Measurements from ENCODE around the gene PDSS2.
"Not testable (repeated sequence)": the region's sequence is repeated elsewhere in the genome, so short reads cannot be mapped to it uniquely, and the experiment has no call there.

Gene PDSS2

DNA sequence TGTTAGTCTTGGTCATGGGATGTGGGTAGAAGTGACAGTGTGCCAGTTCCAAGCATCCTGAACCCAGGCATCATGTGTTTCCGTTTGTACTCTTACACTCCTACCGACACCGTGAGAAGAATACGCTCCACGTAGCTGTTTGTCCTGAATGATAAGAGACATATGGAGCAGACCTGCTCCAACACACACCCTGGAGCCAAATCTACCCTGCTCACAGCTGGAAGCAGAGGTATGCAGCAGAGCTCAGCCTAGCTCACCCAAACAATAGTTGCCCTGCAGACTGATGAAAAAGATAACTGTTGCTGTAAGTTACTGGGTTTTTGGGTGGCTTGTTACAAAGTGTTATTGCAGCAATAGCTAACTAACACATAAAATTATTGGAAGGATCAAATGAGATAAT, 14.3 kb upstream of the PDSS2 start:
- DNase-seq, result no peak

DNA sequence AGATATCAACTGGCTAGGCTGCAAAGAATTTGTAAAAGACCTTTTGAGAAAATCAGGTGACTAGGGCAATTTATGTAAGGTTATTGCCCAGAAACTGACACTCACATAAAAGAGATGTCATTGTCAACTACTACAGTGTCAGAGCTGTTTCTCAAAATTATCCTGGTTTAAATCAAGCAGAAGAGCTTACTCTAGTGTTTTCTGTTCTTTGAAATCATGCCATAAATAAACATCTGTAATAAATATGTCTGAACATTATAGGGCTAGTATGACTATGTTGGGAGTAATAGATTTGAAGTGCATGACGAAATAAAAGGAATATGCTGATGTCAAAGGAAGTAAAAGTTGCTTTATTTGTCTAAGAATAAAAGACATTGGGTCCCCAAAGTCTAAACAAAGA, 11.0 kb upstream of the PDSS2 start:
- DNase-seq, result no peak

- no peak for DNase-seq
Observed at GRCh38 chr6:107466062-107466461, 6.7 kb upstream of the PDSS2 start.

- no peak for DNase-seq
Observed at GRCh38 chr6:107460083-107460631, 793 bp upstream of the PDSS2 start.

- peak; percentile 7 to 29 for DNase-seq
Observed at GRCh38 chr6:107458672-107459282, 587 bp downstream of the PDSS2 start.

GRCh38 chr6:107448776-107449175, 10.6 kb downstream of the PDSS2 start:
- no peak for DNase-seq

GRCh38 chr6:107447663-107448216, 11.6 kb downstream of the PDSS2 start:
- DNase-seq, result no peak

GRCh38 chr6:107444277-107444676, 15.1 kb downstream of the PDSS2 start:
- no peak for DNase-seq

- no peak for DNase-seq
Observed at GRCh38 chr6:107443608-107444267, 15.6 kb downstream of the PDSS2 start.

DNA sequence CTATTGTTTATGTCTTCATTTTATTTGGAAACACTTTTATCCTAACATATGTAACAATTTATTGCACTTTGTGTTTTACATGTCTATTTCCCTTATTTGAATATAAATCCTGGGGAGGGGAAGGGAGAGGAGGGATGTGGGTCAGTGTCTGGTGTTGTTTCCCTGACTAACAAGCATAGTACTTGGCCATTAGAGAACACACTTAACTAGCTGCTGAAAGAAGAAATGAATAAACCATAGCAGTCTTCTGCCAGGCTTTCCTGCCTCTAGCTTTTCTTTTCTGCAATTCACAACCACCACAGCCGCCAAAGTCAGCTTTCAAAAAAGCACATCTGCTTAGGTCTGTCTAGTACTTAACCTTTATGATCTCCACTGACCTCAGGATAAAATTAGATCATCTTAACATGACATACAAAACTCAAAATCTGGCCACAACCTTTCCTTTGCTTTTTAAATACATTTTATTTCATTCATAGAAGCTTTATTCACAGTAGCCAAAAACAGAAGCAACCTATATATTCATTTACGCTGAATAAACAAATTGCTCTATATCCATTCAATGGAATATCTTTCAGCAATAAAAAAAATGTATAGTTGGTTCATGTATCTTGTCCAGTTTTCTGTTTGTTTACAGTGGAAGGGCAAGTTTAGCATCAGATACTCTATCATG, 16.3 kb downstream of the PDSS2 start:
- no peak for DNase-seq

DNA sequence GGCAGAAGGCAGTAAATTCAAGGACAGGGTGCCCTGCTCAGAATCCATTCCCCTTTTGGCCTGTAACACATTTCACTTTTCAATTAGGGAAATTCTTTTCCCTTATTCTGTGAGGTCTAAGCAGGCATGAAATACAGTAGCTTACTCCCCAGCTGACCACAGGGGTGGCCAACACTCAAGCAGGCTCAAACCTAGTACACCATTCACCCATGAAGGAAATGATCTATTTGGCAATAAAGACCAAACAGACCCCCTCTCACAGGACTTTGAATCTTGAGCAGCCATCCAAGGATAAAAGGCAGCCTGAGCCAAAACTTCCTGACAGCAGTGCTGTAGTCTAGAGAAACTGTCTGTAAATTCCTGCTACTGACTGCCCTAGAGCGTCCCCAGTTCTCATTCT, 17.7 kb downstream of the PDSS2 start:
- no peak for DNase-seq

DNA sequence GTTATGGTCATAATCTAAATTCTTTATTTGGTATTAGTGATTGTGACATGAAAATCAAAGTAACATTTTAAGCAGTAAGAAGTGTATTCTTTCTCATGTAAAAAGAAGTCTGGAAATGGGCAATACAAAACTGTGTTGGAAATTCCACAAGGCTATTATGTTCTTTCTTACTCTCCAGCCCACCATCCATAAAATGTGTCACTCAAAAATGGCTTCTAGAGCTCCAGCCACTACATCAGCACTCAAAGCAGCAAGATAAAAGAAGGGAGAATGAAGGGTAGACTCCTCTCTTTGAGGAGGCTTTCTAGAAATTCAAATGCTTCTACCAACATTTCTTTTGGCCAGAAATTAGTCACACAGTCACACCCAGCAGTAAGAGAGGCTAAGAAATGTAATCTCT, 18.4 kb downstream of the PDSS2 start:
- no peak for DNase-seq

DNA sequence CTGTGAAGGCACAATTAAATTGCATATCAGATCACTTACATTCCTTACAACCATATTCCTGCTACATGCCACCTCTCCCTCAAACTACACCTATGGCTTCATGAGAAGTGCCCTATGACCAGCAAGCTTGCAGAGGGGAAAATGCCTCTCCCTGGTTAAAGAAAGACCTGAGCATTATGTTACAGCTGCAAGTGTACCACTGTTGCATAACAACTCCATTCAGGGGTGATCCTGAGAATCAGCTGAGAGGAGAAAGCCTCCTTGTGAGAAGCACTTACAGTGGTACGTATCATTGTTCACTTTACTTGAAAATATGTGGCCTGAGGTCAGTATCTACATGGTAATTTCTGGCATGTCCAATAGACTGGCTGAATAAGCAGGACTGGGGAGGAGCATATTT, 20.0 kb downstream of the PDSS2 start:
- no peak for DNase-seq

DNA sequence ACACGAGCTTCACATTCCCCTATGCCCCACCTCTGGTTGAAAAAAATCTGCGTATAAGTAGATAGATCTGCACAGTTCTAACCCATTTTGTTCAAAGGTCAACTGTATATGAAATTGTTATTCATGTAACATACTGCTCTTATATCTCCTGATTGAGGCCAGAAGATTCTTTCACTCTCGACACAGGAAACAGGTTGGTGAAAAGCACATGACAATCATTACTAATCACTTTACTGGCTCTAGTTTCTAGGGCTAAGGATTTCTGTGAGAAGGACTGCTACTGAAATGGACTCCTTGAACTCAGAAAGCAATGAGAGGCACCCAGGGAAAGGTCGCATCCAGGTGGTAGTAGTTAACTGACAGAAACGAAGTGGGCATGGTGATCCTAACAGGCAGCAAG, 21.7 kb downstream of the PDSS2 start:
- no peak for DNase-seq

- no peak for DNase-seq
Observed at GRCh38 chr6:107436881-107437280, 22.5 kb downstream of the PDSS2 start.

DNA sequence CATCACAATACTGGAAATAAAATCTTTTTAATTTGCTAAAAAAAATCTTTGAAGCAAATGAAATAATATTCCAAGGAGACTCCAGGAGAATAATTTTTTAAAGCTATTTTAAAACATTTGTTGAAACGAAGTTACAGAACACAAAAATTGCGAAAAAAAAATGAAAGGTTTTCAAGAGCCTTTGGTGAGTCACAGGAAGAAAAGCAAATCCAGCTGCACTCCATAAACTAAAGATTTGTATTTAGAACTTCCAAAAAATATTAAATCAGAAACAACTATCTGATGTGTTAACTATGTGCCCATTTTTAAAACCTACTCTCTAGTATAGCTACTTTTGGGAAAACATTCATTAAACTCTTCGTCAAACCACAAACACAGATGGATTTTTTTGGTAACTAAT, 23.6 kb downstream of the PDSS2 start:
- DNase-seq, result no peak

DNA sequence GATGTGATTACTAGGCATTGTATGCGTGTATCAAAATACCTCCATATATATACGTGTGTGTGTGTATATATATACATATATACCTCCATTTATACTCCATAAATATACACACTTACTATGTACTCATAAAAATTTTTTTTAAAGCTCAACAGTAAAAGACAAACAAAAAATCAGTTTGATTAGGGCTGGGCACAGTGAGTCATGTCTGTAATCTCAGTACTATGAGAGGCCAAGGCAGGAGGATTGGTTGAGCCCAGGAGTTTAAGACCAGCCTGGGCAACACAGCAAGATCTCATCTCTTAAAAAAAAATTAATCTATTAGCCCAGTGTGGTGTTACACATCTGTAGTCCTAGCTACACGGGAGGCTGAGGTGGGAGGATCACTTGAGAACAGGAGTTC, 24.6 kb downstream of the PDSS2 start:
- no peak for DNase-seq

- DNase-seq, result not testable (repeated sequence)
Observed at GRCh38 chr6:107425951-107426350, 33.4 kb downstream of the PDSS2 start.

DNA sequence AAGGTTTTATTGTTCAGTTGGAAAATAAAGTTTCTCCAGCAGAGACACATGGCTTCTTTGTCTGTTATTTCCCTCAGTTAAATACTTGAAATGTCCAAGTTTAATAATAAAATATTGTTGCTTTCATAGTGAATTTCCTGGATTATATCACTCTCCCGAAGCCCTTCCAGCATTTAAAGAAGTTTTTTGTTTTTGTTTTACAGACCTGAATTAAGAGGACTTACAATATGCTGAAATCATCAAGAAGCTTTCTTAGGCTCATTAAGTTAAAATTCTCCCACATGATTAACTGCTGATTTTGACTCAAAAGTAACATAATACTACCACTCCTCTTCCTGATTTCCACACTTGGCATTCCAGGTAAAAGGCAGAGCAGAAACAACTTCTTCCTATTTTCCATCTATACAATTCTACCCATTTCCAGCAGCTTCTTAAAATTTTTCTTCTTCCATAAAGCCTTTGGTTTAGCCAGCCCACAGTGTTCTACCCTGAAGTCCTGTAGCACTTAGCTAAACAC, 35.8 kb downstream of the PDSS2 start:
- DNase-seq, result no peak

- DNase-seq, result no peak
Observed at GRCh38 chr6:107421696-107422256, 37.6 kb downstream of the PDSS2 start.

- DNase-seq, result no peak
Observed at GRCh38 chr6:107419733-107420132, 39.6 kb downstream of the PDSS2 start.

- DNase-seq, result no peak
Observed at GRCh38 chr6:107418118-107418517, 41.2 kb downstream of the PDSS2 start.

GRCh38 chr6:107416145-107416544, 43.2 kb downstream of the PDSS2 start:
- no peak for DNase-seq
